Measurements from ENCODE around the gene KCNS1.
"Not testable (repeated sequence)": the region's sequence is repeated elsewhere in the genome, so short reads cannot be mapped to it uniquely, and the experiment has no call there.

Gene KCNS1

DNA sequence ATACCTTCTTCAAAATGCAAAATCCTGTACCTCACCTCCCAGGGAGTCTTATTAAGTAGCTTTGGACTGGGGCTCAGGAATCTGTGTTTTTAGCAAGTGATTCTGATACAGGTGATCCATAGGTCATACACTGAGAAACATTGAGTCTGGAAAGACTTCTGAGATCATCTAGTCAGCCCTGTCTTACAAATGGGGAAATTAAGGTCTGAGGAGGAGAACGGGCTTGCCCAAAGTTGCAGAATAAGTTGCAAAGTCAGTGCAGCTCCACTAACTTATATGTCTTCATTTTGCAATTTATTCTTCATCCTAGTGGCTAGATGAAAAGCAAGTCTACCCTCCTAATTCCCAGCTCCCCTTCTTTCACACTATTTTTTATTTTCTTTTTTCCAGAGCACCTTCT, 28.9 kb downstream of the KCNS1 start:
- DNase-seq = no peak

DNA sequence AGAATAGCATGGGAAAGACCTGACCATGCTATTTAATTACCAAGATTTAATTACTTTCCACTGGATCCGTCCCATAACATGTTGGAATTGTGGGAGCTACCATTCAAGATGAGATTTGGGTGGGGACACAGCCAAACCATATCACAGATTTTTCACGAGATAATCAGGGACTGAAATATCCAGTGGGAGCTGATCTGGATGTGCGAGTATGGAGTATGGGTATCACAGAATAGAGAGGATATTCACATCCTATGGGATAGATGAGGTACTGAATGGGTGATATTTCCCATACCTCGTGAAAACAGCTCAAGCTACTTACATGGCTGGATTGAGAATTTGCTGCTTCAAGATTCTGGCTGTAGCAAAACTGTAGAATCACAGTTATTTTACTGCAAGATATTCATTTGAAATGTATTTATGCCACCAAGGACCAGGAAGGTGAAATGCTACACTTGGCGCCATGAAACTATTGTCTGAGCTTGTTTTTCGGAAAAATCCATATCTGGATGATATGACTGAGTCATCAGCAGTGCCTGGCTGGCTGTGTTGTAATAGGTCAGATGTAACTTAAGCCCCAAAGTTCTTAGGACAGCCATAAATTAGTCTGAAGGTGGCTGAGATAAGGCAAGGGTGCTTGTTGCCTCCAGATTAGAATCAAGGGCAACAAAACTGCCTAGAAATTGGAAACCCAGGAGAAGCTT, 29.8 kb downstream of the KCNS1 start:
- no peak for DNase-seq

DNA sequence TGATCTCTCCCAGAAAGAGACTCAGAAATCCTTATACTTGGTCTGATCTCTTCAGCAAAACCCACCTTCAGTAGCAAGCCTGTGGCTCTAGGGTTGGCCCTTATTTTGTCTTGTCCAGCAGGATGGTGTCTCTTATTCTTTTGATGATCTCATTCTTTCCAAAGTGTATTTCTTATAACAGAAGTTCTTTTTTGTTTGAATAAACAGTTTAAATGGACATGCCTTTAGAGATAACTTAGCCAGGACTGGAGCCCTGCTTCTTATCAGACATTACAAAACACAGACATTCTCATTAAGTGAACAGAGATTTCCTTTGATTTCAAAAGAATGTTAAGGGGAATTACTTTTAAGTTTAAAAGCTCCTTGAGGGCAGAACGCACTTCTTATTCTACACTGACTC, 31.7 kb downstream of the KCNS1 start:
- no peak for DNase-seq

DNA sequence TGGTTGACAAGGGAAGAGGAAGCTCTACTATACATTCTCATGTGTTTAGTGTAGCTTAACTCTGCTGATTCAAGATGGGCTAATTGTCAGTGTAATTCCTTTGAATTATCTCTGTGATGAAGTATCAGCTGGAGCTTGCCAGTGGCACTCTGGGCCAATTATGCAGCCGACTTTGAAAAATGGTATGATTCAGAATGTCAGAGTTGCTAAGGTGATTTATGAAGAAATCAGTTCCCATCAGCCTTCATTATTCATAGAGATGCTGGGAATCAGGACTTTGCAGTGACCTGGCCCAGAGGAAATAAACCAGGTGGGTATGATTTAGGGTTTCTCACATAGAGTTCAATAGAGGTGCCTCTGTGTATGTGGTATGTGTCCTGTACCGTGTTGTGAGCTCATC, 33.4 kb downstream of the KCNS1 start:
- no peak for DNase-seq

DNA sequence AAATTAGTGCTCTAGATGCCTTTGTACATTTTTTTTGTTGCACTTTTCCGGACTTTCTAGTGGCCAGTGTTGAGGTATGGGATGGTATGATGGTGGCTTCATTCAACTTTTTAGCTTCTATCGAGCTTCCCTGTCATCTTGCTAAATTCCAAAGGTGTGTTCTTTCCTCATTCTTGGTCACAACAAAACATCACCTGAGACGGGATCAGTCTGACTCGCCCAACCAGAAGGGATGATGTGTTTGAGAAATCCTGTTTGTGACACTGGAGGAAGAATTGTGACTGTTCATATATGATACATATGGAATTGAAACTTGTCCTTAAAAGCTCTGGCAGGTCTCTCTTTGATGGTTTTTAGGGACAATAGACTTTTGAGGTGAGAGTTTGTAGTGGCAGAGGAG, 33.8 kb downstream of the KCNS1 start:
- no peak for DNase-seq

DNA sequence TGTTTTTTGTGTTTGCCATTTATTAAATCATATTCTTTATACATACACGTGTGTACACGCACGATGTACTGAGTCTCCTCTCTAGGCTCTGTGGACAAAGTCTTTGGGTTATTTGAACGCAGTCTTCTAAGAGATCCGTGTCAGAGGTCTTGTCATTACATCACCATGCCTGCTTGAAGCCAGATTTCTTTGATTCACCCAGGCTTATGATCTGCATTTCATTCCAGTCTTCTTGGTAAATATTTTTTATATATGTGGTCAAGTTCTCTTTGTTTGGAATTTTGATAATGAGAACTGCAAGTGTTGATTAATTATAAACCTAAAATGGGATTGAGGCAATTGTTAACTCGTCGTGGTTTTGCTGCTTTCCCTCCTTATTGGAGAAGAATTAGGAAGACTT, 34.6 kb downstream of the KCNS1 start:
- DNase-seq = no peak

DNA sequence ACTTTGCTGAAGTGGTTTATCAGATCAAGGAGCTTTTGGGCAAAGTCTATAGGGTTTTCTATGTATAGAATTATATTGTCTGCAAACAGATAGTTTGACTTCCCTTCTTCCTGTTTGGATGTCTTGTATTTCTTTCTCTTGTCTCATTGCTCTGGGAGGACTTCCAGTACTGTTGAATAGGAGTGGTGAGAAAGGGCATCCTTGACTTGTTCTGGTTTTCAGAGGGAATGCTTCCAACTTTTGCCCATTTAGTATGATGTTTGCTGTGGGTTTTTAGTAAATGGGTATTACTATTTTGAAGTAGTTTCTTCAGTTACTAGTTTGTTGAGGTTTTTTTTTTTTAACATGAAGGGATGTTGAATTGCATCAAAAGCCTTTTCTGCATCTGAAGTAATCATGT, 36.1 kb downstream of the KCNS1 start:
- no peak for DNase-seq

DNA sequence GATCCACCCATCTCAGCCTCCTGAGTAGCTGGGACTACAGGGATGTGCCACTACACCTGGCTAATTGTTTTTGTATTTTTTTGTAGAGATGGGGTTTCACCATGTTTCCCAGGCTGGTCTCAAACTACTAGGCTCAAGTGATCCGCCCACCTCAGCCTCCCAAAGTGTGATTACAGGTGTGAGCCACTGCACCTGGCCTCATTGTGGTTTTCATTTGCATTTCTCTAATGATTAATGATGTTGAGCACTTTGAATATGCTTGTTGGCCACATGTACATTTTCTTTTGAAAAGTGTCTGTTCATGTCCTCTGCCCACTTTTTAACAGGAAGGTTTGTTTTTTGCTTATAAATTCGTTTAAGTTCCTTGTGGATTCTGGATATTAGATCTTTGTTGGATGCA, 37.8 kb downstream of the KCNS1 start:
- not testable (repeated sequence) for DNase-seq

DNA sequence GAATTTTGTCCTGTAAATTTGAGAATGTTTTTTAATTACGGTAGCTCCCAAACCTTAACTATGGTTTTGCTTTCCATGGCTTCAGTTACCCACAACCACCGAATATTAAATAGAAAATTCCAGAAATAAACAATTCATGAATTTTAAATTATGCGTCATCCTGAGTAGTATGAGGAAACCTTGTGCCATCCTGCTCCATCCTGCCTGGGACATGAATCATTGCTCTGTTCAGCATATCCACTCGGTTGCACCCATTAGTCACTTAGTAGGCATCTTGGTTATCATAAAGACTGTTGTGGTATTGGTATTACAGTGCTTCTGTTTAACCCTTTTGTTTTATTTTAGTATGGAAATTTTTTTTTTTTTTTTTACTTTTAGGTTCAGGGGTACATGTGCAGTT, 39.7 kb downstream of the KCNS1 start:
- no peak for DNase-seq

DNA sequence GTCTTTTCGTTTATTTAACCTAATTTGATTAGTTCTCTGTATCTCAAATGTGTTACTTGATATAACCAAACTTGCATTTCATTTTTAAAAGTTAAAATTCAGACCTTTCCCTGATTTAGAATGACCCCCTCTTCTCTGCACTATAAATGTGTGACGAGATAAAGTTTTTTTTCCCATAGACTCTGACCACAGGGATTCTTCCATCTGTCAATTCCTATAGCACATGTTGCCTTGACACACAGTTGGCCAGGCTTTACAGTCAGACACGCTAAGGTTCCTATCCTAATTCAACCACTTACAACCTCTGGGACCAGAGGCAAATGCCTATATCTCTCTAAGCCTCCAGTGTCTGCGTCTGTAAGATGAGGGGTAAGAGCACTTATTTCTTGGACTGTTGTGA, 40.6 kb downstream of the KCNS1 start:
- no peak for DNase-seq

DNA sequence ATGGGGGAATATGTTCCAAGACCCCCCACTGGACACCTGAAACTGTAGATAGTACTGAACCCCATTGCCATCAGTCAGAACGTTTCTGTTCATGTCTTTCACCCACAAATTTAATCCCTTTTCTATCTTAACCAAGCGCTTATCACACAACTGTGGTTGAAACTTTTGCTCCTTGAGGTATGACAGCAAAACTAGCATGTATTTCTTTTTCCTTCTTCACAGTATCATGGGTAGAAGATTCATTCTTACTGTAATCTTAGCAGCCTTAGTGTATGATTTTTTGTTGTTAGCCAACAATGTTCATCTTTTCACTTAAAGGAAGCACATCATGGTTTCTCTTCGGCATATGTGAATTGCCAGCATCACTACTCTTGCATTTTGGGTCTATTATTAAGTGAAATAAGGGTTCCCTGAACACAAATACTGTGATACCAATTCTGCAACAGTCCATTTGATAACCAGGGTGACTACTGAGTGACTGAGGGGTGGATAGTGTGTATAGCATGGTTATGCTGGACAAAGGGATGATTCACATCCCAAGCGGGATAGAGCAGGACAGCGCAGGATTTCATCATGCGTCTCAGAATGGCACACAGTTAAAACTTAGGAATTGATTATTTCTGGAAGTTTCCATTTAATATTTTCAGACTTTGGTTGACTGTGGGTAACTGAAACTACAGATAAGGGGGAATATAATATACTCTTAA, 41.8 kb downstream of the KCNS1 start:
- DNase-seq = no peak

DNA sequence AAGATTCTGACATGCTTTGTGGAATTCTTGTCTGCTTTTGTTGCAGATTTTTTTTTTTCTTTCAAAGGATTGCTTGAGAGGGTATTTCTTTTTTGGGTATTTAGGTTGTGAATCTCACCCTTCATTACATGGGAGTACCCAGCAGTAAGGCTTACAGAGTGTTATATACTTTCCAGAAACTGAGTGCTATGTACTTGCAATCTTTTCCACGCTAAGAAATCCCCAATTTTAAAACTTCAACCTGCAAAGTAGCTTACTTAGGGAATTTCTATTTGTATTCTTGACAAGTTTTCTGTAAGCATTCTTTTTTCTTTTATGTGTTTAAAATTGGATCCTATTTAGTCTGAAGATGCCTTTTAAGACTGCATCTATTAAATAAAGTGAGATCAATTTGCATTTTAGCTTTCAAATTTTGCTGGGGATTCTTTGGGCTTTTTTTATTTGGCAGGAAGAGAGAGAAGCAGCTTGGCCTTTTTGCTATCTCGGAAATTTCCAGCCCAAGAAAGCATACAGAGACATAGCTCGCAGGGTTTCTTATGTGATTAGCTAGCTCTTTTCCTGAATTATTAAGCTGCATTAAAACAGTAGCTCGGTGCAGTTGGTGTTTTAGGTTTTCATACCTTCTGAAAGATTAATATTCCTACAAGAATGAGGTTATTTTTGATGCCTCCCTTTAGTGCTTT, 42.6 kb downstream of the KCNS1 start:
- DNase-seq = no peak

DNA sequence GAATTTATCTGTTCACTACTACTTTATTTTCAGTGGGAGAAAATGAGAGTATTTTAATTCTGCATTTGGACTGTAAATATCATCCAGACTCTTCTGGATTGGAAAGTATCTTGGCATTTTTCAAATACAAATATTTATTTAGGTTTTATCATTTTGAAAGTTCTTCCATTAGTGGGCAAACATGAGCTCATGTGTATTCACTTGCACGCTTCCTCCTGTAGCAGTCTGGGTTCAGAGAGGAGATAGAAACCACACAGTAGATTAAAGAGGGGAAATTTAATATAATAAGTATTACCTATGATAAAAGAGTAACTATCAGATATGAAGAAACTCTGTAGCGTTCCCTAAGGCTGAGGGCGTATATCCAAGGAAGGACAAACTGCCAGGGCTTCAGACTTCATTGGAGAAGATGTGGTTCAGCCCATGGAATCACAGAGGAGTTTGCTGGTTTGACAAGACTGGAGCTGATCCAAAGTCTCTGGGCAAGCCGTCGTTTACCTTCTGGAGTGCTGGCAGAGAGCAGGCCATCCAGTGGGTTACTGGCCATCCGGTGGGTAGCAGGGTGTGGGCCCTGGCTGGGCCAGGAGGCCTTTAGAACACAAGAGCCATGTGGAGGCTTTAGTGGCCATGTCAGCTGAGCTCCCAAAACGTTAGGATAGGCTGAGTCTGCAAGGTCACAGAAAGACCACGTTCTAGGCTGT, 44.3 kb downstream of the KCNS1 start:
- DNase-seq = no peak

DNA sequence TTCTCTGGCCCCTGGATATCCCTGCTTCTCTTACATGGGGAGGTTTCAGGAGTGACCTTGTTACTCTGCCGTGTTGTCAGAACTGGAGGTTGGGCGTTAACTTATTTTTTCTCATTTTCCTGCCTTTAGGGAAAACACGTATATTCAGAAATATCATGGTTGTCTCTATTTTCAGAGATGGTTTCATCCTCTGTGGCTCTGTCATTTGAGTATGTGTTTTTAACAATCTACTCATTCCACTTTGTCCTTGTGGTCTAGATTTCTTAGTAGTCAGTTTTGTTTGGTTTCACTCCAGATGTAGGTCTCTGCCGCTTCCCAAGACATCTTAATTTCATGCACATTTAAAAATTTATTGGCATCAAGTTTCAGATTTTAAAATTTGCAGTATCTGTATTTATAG, 45.9 kb downstream of the KCNS1 start:
- no peak for DNase-seq

DNA sequence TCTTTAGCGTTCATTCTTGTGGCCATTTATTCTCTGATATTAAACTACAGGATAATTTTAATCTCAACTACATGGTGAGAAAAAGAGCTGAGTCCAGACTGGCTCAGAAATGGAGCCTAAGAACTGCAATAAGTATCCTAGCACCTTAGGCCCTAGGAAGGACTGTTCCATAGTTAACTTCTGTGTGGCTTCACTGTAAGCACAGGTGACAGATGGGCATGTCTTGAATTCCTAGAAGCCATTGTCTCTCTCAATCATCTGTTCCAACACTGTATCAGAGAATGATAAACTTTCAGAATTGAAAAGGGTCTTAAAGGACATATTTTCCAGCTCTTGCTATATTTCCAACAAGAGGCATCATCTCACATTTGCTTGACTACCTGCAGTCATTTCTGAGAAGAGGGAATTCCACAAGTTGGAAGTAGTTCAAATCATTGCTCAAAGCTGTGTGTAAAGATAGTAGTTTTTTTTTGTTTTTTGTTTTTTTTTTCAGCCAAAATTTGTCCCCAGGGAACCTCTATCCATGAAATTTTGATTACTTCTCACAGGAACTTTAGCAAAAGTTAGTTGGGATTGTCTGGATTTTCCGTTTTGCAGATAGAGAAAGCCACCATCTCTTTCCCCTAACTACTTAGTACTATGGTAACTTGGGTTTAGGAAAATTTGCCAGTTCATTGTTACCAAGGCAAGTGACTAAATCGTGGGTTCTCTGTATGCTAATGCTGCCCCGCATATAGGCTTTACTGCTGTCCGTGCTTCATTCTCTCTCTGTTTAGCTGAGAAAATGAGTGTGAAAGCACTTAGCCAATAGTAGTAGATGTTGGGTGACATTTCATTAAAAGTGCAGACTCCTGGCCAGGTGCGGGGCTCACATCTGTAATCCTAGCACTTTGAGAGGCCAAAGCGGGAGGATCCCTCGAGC, 47.2 kb downstream of the KCNS1 start:
- no peak for DNase-seq

DNA sequence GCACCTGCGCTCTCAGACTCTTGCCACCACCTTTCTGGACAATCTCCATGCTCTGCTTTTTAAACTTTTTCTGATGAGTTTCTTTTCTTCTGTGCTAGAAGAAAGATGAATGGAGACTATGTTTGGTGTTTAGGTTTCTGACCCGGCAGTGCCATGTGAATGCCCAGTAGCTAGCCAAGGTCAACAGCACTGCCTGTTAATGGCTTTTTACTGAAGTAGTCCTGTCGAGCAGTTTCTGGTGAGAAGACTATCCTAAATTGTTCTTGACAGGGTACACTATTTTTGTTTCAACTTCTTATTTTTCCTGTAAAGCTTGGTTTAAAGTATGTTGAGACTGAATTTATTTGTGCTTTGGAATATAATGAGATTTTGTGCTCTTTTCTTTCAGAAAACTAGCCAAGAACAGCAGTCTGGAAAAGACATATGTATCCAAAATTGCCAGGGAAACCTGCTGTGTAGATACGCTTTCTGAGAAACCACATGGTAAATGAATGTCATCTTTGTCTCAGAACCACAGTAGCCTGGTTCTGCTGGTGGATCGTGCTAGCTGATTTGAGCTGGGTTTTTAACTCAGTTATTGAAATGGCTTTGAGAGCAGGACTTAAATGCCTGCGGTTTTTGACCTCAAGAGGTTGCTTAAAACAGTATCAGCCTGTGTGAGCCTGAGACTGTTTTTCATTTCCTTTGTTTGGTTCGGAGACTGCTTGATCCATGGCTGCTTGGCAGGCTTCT, 48.1 kb downstream of the KCNS1 start:
- no peak for DNase-seq

DNA sequence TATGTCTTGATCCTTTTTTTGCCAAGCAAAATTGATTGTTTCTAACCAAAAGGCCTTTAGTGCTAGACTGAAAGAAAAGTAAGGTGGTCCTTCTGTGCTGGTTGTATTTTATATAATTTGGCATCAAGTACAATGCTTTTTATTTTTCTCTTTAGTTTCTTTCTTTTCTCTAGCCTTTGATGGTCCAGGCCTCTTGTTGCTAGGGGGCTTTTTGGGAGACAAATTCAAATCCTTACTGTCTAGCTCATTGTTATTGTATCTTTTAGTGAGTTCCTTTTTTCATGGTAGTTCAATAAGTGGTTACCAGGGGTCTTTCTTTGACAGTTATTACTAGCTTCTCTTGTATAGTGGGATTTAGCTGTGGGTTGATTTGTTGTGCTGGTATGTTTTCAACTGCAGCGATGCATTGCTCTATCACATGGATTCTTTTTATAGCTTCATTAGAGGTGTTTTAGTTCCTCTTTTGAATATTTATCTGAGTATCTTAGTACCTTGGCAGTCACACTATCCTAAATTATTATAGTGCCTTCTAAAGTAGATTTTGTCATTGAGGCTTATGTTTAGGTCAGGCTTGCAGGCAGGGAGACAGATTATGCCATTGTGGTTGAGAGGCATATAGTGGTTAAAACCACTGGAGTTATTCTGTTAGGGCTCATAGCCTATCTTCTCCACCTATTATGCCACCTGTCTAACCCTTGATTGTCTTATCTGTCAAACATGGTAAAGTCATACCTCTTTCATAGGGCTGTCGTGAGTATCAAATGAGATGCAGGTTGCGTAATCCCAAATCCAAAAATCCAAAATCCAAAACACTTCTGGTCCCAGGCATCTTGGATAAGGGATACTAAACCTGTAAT, 49.5 kb downstream of the KCNS1 start:
- DNase-seq = no peak

DNA sequence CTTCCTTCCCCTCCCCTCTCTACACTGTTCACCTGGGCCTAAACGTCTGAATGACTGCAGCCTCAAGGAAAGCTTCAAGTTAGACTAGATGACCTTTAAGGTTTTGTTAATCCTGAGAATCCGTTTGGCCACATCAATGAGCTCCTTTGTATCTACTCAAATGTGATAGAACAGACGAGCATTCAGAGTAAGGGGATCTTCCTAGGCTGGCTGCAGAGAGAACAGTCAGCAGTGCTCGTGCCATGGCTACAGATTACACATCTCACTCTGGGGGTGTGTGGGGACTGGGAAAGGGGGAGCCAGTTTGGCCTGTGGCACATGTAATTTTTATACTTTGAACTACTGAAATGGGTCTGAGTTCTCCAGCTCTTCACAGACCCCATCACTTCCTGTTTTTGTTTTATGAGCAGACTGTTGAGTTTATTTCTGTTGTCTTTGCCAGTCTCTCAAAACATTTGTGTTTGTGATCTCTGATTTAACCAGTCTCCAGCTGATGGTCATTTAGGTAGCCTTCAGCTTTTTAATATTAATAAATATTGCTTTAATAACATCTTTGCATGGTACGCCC, 50.9 kb downstream of the KCNS1 start:
- no peak for DNase-seq

DNA sequence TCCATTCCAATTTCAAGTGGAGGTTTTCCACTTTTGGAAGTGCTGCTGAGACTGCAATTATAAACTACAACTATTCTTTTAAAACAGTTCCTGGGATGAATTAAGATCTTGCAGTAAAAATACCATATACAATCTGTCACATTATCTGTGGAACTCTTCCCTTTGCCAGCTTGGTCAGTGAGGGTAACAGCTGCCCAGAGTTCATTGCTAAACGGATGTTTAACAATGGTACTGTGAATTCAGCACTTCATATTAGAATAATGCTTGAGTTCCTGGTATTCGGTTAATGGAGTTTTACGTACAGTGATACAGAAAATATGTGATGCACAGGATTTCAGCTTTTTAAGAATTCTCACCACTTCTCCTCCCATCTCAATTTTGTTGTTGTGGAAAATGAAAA, 51.5 kb downstream of the KCNS1 start:
- DNase-seq = no peak

DNA sequence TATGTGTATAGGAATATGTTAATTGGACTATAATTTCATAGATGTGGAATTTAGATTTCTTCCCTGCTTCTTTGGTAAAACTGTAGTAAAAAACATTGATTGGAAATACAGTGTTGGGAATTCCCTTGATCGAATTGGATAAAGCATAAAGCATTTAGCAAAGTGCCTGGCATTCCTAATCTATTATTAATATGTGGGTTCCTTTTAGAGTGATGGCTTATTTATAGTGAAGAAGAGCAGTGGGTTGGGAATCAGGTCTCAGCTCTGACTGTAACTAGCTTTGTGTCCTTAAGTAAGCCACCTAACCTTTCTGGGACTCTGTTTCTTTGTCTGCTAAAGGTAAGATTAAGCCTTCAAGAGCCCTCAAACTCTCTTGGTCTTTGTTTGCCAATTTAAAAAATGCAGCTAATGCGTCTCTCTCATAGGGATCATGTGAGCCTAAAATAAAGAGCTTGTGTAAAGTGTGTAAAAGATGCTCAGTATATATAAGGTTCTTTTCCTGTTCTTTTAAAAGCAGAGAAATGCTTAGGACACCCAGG, 53.3 kb downstream of the KCNS1 start:
- no peak for DNase-seq
